PC-9 (cell line): ENCODE data around the gene AGBL4. TPM values are rescaled to one million over a fixed set of nuclear protein-coding genes. Genes with fewer than 3 reads are reported as not detected.
"Not testable (repeated sequence)": the region's sequence is repeated elsewhere in the genome, so short reads cannot be mapped to it uniquely, and the experiment has no call there.

Source experiments
- BruUV-seq: library from RNA; stranded (reverse); fragments of 400-500 nt; replicated peaks from 2 replicates; lab custom pipeline; 2021; lab: Mats Ljungman, UMichigan
- CTCF ChIA-PET: fragments of 300-600 bp; sonication (Branson Sonifier 250); formaldehyde crosslinking; loops from one replicate; lab custom pipeline; 2022; ENCODE audit warnings: antibody characterized with exemption; lab: Charles Lee
- POLR2A ChIA-PET: fragments of 300-600 bp; sonication (Branson Sonifier 250); formaldehyde crosslinking; loops from one replicate; lab custom pipeline; 2022; ENCODE audit warnings: antibody characterized with exemption; ENCODE audit not compliant: unreplicated experiment; lab: Charles Lee
- DNase-seq, 2 experiments: peaks; one replicate each; pipeline versions ENCODE4 v3.0.0 to v3.0.0-alpha.2; 2015 to 2022; ENCODE audit warnings: mixed read lengths in 1 of 2
- H2AFZ ChIP-seq: fragments of 200-600 bp; sonication (generic); 2 replicates; pipeline ENCODE4 v1.8.1; 2017; ENCODE audit warnings: antibody characterized with exemption
- H3F3A ChIP-seq: fragments of 200-600 bp; sonication (generic); 2 replicates; pipeline ENCODE4 v1.8.1; 2017; ENCODE audit warnings: antibody characterized with exemption, mild to moderate bottlenecking, low read depth; ENCODE audit not compliant: insufficient read depth
- H3K27ac ChIP-seq: fragments of 200-600 bp; sonication (generic); 2 replicates; pipeline ENCODE4 v1.6.1; 2016; ENCODE audit warnings: mixed run types
- H3K27me3 ChIP-seq: fragments of 200-600 bp; sonication (generic); 2 replicates; pipeline ENCODE4 v1.6.1; 2016; ENCODE audit warnings: low read depth, mixed run types; ENCODE audit not compliant: insufficient read depth
- H3K36me3 ChIP-seq: fragments of 200-600 bp; sonication (generic); 2 replicates; pipeline ENCODE4 v1.6.1; 2016; ENCODE audit warnings: low read depth, mixed run types
- H3K4me1 ChIP-seq: fragments of 200-600 bp; sonication (generic); replicated peaks from 2 replicates; pipeline ENCODE4 v1.6.1; 2016; ENCODE audit warnings: mixed run types; ENCODE audit not compliant: insufficient read depth
- H3K4me2 ChIP-seq: fragments of 200-600 bp; sonication (generic); 2 replicates; pipeline ENCODE4 v1.6.1; 2017; ENCODE audit warnings: mixed run types
- H3K4me3 ChIP-seq: fragments of 200-600 bp; sonication (generic); 2 replicates; pipeline ENCODE4 v1.6.1; 2016; ENCODE audit warnings: mixed run types
- H3K79me2 ChIP-seq: fragments of 200-600 bp; sonication (generic); 2 replicates; pipeline ENCODE4 v1.6.1; 2017; ENCODE audit warnings: low read depth, mixed run types
- H3K9me2 ChIP-seq: fragments of 200-600 bp; sonication (generic); 2 replicates; pipeline ENCODE4 v1.8.1; 2017; ENCODE audit warnings: mild to moderate bottlenecking; ENCODE audit not compliant: insufficient read depth
- H3K9me3 ChIP-seq: fragments of 200-600 bp; sonication (generic); 2 replicates; pipeline ENCODE4 v1.8.1; 2016; ENCODE audit warnings: low read depth; ENCODE audit not compliant: insufficient read depth
- H4K20me1 ChIP-seq: fragments of 200-600 bp; sonication (generic); 2 replicates; pipeline ENCODE4 v1.8.1; 2017; ENCODE audit not compliant: insufficient read depth
- EZH2 ChIP-seq: fragments of 200-600 bp; sonication (generic); IDR thresholded peaks from 2 replicates; pipeline ENCODE4 v1.8.0; 2017; ENCODE audit warnings: antibody characterized with exemption, low read depth
- intact Hi-C: fragments of 100-400 bp; cut with micrococcal nuclease; formaldehyde crosslinking; loops from one replicate; pipeline ENCODE4 v1.10.0; 2022; ENCODE audit not compliant: unreplicated experiment
- total RNA-seq: library from RNA; stranded (reverse); gene quantifications from 2 replicates; pipeline ENCODE4 v1.2.3, GENCODE V29; 2021
- TF ChIP-seq, protein P1 (sequence below): fragments of 200-600 bp; sonication (generic); conservative IDR thresholded peaks from 2 replicates; pipeline ENCODE4 v1.6.1; 2017; ENCODE audit warnings: mixed run types, antibody characterized with exemption, mild to moderate bottlenecking, moderate library complexity

AGBL4 gene
- total RNA-seq, 1 experiment from 2014 or later: not detected

DNA sequence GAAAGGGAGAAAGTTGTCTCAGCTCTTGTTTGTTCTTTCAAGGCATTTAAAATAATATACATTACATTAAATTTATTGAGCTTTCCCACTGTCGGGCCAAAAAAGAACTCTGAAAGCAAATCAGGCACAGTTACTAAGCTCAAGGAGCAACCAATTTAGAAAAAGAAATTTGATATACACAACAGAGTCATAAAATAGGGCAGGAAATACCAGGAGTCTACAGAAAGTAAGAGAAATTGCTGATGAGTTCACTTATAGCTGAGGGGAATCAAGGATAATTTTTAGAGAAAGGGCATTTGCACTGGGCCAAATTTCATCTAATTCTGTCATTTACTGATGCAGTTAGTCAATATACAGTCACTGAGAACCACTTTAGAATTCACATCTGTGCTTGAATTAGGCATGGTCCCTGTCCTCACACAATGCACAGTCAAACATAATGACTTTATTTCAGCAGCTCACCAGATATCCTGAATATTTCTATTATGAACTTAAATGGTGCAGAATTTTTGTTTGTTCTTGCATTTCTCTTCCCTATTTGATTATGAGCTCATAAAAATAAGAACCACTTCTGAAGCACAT lies 997.4 kb downstream of the AGBL4 start:
- no peak overlapping the region for H2AFZ ChIP-seq
- H3K4me3 ChIP-seq: no peak overlapping the region
- BruUV-seq: no TSS peak
- H3F3A ChIP-seq: no peaks in the 10 kb centered on the region
- no peak for DNase-seq
- no peaks in the 10 kb centered on the region for H3K9me2 ChIP-seq
- H3K36me3 ChIP-seq: no peaks in the 10 kb centered on the region
- TF ChIP-seq, protein P1, sequence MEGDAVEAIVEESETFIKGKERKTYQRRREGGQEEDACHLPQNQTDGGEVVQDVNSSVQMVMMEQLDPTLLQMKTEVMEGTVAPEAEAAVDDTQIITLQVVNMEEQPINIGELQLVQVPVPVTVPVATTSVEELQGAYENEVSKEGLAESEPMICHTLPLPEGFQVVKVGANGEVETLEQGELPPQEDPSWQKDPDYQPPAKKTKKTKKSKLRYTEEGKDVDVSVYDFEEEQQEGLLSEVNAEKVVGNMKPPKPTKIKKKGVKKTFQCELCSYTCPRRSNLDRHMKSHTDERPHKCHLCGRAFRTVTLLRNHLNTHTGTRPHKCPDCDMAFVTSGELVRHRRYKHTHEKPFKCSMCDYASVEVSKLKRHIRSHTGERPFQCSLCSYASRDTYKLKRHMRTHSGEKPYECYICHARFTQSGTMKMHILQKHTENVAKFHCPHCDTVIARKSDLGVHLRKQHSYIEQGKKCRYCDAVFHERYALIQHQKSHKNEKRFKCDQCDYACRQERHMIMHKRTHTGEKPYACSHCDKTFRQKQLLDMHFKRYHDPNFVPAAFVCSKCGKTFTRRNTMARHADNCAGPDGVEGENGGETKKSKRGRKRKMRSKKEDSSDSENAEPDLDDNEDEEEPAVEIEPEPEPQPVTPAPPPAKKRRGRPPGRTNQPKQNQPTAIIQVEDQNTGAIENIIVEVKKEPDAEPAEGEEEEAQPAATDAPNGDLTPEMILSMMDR: no peak
- TF ChIP-seq EZH2: no peak
- no peaks in the 10 kb centered on the region for H3K4me1 ChIP-seq
- intact Hi-C loops: no loop called here
- no peaks in the 10 kb centered on the region for H4K20me1 ChIP-seq
- ChIA-PET CTCF (no interaction called here), POLR2A (no interaction called here)
- no peak overlapping the region for H3K27ac ChIP-seq
- H3K9me3 ChIP-seq: no peaks in the 10 kb centered on the region
- no peaks in the 10 kb centered on the region for H3K79me2 ChIP-seq
- no peak overlapping the region for H3K4me2 ChIP-seq
- H3K27me3 ChIP-seq: no peaks in the 10 kb centered on the region

DNA sequence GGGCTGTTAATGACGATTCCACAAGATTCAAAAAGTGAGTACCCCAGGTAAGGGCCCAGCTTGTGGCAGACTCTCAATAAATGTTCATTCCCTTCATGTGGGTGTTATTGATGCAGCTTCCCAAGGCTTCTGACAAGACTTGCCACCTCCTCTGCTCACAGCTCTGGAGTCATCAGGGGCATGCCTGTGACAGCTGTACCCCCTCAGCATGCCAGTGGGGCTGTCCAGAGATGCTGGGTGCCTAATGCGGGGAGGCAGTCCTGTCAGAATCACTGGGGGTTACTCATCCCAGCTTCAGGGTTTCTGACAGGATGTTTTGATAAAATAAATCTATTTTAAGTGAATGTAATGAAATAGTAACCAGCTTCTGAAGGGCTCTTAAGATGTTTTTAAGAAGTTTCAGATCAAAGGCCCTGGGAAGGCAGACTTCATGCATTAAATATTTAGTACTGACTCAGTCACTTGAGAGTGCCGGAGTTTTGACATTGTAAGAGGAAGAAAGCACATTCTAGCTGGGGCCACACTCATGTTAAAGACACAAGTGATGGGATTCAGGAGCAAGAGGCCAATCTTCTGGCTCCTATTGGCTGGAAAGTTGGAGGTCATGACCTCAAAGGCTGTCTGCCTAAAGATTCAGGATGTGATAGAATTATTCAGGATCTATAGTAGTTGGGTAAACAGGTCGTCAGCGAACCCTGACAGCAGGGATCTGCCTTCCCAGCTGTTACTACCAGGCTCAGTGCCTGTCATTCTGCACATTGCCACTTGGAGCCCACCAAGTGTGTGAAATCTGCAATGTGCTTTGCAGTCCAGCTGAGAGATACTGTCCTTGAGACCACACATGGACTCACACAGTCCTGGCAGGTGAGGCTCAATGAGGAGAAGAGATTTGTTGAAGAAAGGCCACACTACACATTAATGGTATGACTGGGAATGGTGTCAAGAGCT lies 1007.5 kb downstream of the AGBL4 start:
- BruUV-seq: no TSS peak

DNA sequence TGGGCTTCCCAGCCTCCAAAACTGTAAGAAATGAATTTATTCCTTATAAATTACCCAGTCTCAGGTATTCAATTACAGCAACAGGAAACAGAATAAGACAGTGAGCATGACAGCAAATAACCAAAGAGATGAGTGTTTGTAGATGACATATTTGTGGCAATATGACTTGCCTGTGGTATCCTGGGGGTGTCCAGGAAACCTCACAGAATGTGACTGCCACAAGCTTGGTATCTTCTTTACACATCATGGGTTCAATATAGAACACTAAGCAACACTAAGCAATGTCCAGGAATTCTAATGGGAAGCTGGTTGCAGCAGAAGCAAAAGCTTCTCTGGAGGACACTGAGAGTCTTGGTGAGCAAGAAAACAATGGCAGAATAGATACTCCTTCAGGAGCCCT lies 1010.7 kb downstream of the AGBL4 start:
- Histone ChIP-seq H3K9me2 (no peaks in the 10 kb centered on the region), H3K4me3 (no peak overlapping the region), H3F3A (no peaks in the 10 kb centered on the region), H3K79me2 (no peaks in the 10 kb centered on the region), H3K36me3 (no peaks in the 10 kb centered on the region), H3K4me1 (no peaks in the 10 kb centered on the region), H3K9me3 (no peaks in the 10 kb centered on the region), H3K27me3 (no peaks in the 10 kb centered on the region), H2AFZ (no peak overlapping the region), H3K27ac (no peak overlapping the region), H3K4me2 (no peak overlapping the region), H4K20me1 (no peaks in the 10 kb centered on the region)
- CTCF ChIA-PET: no interaction called here
- TF ChIP-seq, protein P1: no peak
- no peak for TF ChIP-seq EZH2
- intact Hi-C loops: no loop called here
- no TSS peak for BruUV-seq
- no peak for DNase-seq
- POLR2A ChIA-PET: no interaction called here

More for the DNA sequence above, 1007.5 kb downstream of the AGBL4 start:
- Histone ChIP-seq H2AFZ (no peak overlapping the region), H3K79me2 (no peaks in the 10 kb centered on the region), H3K36me3 (no peaks in the 10 kb centered on the region), H3K9me3 (no peaks in the 10 kb centered on the region), H4K20me1 (no peaks in the 10 kb centered on the region), H3K4me2 (no peak overlapping the region), H3K4me3 (no peak overlapping the region), H3K27ac (no peak overlapping the region), H3K27me3 (no peaks in the 10 kb centered on the region), H3K9me2 (no peaks in the 10 kb centered on the region), H3K4me1 (no peaks in the 10 kb centered on the region), H3F3A (no peaks in the 10 kb centered on the region)
- DNase-seq: no peak
- TF ChIP-seq, protein P1: no peak
- TF ChIP-seq EZH2: no peak
- POLR2A ChIA-PET: no interaction called here
- CTCF ChIA-PET: no interaction called here
- intact Hi-C loops: no loop called here

DNA sequence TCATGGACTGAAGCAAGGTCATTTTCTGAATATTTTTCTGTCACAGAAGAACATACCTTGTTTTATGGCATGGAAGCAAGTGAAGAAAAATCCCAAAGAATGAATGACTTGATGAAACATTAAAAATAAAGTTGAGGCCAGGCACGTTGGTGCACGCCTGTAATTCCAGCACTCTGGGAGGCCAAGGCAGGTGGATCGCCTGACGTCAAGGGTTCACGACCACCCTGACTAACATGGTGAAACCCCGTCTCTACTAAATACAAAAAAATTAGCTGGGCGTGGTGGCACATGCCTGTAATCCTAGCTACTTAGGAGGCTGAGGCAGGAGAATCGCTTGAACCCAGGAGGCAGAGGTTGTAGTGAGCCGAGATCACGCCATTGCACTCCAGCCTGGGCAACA lies 1020.8 kb downstream of the AGBL4 start:
- H3K27me3 ChIP-seq, H3K9me3 ChIP-seq, H3K9me2 ChIP-seq, POLR2A ChIA-PET, H3K79me2 ChIP-seq, H3K27ac ChIP-seq, H4K20me1 ChIP-seq, intact Hi-C loops, H3K4me3 ChIP-seq, H3K4me2 ChIP-seq, DNase-seq, CTCF ChIA-PET, H3K36me3 ChIP-seq, H3F3A ChIP-seq, H3K4me1 ChIP-seq, H2AFZ ChIP-seq, BruUV-seq: not testable (repeated sequence)
